Mucosa of gallbladder (tissue), 1 donor: ENCODE data around the gene CDK6. TPM values are rescaled to one million over a fixed set of nuclear protein-coding genes. Genes with fewer than 3 reads are reported as not detected.
A peak's percentile ranks its signal among the peaks of the same experiment; 100 is the strongest.
"Not testable (repeated sequence)": the region's sequence is repeated elsewhere in the genome, so short reads cannot be mapped to it uniquely, and the experiment has no call there.

Source experiments
- DNase-seq: peaks from one replicate; pipeline ENCODE4 v3.0.0-alpha.2; 2020; ENCODE audit warnings: low spot score
- total RNA-seq: library from RNA; stranded (reverse); gene quantifications from one replicate; pipeline ENCODE4 v1.2.1, GENCODE V29; 2021
- donor health status: DM: no; HTN: no; CAD: no.

The CDK6 gene
- total RNA-seq, 1 donor from 2014 or later = 23.6 TPM

DNA sequence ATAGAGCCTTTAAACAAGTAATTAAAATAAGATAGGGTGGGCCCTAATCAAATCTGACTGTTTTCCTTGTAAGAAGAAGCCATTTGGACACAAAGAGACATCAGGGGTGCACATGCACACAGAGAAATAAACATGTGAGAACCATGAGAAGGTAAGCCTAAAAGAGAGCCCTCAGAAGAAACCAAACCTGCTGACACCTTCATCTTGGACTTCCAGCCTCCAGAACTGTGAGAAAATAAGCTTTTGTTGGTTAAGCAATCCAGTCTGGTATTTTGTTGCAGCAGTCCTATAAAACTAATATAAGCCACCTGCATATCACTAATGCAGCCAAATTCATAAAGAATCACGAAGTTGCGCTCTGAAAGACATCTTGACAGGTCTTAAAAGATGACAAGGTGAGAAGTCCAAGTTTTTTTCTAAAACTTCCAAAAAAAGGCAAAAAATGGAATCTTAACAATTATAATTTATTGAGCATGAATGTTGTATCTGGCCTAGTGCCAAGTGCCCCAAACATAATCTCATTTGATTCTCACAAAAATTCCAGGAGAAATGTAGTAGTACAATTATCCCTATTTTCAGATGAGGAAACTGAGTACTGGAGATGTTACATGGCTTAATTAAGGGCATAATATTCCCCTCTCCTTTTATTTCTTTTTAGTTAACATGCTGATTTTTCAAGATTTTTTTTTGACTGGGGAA lies 211.9 kb downstream of the CDK6 start:
- DNase-seq = no peak

DNA sequence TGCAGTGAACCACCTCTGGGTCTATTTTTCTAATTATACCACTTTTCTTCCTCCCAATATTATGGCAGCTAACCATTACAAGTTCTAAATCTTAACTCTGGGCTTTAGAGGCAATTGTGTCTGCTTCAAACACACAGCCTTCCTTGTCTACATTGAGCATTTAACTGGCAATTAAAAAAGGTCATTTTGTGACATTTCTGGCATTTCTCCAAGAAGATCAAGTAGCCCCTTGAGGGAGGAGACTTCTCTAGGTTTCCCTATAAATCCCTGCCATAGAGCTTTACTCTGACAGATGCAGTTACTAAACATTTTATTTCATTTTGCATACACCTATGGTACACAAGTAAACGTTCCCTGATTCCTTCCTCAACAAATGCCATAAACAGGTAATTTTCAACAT lies 212.8 kb downstream of the CDK6 start:
- DNase-seq = no peak

DNA sequence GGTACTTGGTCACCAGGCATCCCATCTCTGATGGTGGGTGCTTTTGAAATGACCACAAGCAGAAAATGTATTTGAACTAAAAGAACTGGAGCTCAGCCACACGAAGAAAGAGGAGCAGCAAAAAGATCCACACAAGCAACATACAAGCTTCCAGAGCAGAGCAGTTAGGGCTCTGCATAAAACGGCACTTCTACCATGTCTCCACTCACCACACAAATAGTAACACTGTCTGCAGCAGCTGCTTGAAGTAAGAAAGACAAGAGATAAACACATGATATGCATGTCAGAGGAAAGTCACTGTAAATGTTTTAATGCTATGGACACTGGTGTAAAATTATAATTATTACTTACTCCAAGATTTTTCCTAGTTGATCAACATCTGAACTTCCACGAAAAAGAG lies 213.7 kb downstream of the CDK6 start:
- no peak for DNase-seq

DNA sequence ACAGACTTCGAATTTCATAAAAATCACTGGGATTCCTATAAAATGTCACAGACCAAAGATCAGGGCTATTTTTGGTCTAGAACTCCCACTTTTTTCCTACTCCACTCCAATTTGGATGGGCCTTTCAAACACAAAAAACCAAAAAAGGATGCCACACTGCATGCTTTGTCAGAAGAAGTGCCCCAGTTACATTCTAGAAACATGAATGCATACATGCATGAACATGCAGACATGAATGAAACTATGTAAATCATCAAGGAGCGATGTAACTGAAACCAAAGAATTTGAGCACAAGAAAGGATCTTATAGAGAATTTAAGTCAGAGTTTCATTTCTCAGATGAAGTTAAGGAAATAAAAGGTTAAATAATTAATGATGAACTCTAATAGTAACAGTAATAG lies 214.3 kb downstream of the CDK6 start:
- no peak for DNase-seq

DNA sequence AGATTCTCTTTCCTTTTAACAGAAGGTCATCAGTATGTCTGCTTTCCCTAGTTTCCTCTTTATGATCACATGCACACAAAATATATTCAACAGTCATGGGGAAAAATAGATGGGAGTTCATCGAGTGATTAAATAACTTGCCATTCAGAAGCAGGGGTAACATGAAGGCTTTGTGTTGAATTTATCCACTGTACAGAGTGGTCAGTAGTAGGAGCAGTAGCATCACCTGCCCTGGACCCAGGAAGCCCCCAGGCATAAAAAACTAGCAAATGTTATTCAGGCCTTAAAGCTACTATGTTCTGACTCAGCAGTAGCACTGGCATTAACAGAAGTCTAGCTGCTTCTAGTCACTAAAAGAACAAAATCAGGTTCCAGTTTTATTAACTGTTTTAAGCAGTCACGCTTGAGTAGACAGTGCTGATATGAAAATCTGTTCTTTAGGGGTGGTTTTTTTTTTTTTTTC lies 214.8 kb downstream of the CDK6 start:
- no peak for DNase-seq

DNA sequence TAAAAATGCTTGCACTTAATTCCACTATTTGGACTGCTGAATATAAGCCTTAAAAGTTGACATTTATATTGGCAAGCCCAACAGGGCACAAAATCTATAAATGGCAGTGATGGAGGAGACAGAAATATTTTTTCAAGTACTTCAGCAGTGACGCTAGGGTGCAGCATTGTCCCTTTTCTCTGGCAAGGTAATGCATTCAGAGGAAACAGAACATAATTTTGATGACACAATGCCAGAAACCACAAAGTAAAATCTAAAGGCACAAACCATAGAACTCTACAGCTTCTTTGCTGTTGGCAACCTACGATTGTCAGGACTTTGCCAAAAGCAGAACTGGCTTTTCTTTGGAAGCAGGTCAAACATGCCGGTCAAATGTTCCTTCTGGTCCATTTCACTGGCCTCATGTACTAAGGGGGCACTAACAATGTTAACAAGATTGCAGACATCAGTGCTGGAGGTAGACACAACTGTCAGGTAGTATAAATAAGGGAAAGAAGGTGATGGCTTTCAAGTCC lies 215.3 kb downstream of the CDK6 start:
- peak; percentile 65 for DNase-seq

DNA sequence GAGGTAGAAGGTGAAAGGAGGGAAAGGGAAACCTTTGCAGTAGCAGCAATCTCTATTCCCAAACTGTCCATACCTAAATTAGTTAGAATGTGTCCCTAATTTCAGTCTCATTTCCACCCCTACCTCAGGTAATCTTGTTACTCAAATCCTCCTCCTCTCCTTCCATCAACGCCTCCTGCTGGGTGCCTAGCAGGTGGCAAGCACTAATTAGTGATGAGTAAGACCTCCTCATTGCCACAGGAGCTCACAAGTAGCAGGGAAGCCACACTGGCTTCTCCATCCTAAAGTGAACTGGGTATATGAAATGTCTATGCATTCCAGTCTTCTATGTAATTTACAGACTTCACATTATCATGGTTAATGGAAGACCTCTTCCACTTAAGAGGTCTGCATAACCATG lies 220.5 kb downstream of the CDK6 start:
- no peak for DNase-seq

DNA sequence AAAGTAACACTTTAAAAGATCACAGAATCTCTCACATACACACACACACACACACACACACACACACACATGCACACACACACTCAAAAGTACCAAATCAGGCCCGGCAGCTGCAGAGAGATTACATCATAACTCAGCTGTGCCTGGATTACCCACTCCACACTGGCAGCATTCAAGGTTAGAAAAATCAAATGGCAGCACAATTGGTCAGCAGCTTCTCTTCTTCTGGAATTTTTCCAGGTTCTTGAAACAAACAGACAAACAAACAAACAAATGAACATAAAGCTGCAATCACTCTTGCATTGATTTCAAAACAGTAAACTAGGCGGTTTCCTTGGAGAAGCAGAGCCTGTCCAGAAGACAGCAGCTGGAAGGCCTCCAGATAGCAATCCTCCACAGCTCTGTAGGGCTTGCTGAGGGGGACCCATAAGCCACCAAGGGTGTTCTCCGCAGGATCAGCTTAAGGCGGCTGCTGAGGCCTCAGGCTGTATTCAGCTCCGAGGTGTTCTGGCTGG lies 221.7 kb downstream of the CDK6 start:
- DNase-seq = no peak

DNA sequence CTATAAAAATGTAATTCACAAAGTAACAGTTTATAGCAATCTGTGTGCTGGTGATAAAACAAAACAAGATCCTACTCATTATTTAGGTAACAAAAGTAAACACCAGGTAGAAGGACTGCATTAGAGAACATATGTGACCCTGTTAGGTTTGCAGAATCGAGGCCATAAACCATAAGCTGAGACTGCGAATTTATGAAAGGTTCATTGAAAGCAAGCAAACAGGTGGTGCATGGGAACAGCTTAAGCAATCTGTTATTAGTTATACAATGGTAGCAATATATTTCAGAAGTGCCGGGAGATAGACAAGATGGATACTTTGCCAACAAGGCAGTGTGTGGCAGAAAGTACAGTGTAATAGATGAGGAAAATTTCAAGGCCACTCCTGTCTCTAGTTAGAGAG lies 222.7 kb downstream of the CDK6 start:
- no peak for DNase-seq

DNA sequence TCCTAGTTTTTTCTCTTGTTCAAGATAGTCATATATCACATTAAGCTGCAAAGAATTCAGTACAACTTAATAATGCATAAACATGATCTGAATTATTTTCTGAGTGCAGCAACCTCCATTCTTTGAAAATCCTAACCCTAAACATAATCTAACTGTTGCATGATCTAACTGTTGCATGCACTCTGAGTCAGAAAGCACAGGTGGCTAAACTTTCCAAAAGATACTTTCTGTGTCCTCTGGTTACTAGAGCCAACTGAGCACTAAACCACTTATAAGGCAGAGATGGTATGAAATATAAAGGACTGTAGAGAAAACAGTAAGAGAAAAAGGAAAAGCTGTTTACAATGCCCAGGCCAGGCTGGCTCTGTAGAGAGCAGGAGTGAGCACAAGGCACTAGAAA lies 223.2 kb downstream of the CDK6 start:
- DNase-seq = no peak

DNA sequence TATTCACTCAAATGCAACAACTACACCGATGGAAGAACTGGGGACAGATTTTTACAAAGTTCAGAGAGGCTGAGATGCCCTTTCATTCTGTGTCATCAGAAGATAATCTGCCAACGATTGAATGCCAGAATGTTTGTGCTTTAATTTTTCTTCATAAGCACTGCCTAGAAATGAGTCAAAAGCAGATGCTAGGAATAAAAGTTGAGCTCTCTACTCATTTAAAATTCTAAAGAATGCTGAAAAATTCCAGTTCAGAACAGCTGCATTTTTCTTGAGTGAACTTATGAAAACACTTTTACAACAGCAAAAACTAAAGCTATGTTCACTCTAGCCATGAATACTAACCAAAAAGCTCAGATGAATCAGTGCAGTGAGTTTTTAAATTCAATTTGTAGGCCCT lies 223.9 kb downstream of the CDK6 start:
- no peak for DNase-seq

DNA sequence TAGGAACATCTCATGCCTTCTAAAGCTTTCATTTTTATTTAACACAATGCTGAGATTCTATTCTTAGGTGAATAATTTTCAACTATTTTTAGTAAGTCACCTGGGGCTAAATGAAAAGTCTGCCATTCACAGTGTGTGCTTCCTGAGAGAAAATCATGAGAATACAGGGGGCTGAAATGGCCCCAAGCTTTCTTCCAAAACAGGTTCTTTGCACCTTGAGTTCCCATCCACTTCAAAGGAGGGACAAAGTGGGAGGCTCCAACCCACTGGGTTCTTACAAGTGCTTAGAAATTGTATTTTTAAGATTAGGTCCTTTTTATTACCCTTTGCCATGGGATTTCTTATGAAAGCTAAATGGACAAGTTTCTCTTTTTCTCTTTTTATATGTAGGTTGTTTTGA lies 224.6 kb downstream of the CDK6 start:
- DNase-seq = no peak

DNA sequence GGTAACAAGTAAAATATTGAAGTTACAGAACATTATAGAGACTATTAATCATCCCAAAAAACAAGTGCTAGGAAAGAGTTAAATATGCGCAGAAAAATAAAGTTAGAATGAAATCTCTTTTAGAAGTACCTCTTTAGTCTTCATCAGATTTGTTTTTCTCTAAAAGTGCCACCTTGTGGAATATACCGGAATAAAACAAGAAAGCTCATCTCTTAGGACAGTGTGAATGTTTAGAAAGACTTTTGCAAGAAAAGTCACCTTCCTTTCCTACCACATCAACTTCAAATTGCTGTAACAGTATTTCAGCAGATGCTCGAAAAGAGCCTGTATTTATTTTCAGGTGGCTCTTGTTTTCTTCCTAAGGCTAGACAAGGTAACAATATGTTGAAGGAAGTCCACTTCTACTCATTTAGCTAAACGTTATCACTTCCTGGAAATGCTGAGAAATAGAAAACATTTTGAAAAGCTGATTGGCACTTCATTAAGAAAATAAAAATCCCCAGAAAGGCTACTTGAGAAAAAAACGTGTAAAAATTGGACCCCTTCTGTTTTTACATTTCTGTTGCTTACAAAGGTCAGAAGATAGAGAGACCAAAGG lies 226.4 kb downstream of the CDK6 start:
- DNase-seq = no peak

DNA sequence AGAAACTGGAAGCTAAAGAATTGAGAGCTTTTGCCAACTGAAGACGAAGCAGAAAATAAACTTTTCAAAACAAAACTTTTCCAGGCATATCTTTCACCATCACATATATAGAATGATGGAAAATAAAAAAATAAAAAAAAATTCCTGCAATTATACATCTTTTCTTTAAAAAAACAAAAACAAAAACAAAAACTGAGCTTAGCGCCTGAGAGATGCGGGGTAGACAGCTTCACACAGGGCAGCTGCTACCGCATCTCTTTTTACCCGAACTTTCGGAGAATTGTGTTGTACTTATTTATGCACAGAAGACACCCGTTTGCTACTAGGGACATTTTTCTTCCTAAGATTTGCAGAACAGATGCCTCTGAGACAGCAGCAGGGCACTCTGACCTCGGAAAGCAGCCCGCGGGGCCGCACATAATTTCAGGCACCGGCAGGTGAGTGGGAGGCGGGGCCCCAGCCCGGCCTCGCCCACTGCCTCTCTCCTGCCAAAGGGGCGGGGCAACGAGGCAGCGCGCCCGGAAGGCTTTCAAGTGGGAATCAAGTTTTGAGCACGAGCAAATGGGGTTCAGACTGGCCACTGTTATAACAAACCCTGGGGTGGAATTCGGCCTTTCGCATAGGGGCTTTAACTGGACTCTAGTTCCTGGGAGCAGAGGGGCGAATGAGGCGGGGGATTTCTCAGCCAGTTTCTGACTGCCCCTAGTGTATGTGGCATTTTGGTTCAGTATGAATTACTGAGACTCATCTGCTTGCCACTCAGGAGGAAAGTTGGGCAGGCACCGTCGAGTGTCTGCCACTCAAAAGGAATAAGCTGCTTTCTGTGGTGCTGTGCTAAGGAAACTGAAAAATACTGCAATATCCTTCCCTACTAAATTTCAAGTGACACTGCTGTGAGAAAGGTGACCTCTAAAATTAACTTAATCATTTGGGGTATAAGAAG lies 227.7 kb downstream of the CDK6 start:
- peak; percentile 27 for DNase-seq

DNA sequence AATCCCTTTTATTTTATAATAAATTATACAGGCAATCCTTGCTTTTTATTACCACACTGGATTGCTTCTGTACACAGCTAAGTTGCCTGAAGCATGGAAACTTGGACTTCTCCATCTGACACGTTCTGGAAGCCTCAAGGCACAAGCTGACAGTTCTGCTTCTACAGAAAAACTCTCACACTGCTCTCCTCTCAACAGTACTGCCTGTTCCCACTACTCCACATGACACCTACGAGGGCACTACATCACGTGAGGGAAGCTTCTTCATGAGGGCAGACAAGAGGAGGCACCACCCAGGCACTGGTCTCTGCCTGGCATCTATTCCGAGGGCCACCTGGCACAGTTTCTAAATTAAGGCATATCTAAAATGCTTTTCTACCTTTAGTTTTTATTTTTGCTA lies 229.4 kb downstream of the CDK6 start:
- no peak for DNase-seq

DNA sequence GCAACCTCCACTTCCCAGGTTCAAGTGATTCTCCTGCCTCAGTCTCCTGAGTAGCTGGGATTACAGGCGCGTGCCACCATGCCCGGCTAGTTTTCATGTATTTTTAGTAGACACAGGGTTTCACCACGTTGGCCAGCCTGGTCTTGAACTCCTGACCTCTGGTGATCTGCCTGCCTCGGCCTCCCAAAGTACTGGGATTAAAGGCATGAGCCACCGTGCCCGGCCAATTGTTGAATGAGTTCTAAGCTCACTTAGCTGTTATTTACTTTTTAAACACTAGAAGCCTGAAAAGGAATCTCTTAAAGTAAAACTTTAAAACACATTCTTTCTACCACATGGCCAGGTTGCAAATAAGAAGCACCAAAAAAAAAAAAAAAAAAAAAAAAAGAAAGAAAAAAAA lies 231.9 kb downstream of the CDK6 start:
- DNase-seq = not testable (repeated sequence)

DNA sequence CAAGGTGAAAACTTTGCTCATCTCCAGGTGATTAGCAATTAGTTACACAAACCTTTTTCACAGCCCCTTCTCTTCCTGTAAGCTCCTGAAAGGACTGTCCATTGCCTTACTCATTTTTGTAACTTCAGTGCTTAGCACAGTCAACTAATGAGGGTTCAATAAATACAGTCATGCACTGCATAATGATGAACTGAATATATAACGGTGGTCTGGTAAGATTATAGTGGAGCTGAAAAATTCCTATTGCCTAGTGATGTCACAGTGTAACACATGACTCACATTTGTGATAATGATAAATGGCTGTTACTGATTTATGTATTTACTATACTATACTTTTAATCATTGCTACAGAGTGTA lies 233.3 kb downstream of the CDK6 start:
- DNase-seq = no peak

DNA sequence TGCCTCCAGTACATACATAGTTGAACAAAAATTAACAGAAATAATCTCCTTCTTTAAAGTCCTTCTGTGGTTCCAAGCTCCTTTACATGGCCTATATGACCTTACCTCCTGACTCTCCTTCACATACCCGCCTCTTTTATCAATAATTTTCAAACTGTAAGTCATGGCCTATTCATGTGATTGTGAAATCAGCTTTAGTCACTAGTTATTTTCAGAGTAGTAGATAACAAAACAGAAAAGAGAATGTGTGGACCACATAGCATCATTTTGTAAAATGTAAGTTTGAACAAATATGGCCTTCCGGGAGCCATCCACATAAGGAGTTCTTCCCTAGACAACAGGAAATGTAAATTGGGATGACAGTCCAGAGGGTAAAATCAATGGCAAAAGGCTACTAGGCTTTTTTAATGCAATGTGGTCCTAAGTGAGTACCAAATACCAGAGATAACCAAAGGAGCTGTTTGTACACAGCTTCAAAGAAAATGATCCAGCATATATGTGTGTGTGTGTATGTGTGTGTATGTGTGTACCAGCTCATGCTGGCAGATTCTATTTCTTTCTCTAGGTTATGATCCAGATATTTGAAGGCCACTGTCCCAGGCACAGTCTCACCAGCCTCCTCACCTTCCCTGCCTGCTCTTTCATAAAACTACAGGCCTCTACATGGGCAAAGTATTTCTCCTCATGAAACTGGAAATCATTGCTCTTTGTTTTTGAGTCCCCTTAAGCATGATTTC lies 233.9 kb downstream of the CDK6 start:
- DNase-seq = no peak

DNA sequence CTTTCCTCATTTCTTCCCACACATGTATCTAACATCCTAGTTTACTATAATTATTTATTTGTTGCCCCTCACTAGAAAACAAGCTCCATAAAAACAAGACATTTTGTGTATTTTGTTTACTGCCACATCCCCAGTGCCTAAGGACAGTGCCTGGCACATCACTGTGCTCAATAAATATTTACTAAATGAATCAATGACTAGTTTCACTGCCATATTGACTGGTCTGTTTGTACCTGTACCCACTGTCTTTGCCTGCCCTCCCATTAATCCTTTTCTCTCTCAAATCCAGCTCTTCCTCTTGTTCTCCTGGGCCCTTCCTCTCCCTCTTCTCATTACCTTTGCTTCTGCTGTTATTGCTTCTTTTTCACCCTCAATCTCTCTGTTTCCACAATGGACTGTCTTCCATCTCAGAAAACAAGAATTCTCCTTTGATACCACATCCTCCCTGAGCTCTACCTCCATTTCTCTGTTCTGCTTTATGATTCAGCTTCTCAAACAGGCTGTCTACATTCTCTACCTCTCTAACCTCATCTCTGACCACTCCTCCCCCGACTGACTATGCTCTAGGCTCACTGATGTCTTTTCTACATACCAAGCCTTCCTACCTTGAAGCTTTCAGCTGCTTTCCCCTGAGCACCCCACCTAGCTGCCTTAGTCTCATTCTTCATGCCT lies 237.9 kb downstream of the CDK6 start:
- DNase-seq = no peak

DNA sequence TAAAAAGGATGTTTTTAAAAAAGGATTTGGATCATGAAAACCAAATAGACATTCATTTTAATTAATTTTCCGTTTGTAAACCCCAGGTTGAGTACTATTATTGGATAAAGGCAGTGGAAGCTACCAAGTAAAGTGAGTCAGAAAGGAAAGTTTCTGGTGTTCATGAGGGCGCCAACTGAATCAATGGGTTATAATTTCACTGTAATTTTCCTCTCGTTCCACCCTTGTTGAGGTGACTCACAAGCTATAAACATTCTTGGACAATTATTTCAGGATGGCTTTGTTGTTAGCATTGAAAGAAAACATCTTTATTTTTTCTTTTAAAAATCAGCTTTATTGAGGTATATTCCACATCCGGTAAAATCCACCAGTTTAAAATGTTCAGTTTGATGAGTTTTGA lies 241.1 kb downstream of the CDK6 start:
- no peak for DNase-seq

DNA sequence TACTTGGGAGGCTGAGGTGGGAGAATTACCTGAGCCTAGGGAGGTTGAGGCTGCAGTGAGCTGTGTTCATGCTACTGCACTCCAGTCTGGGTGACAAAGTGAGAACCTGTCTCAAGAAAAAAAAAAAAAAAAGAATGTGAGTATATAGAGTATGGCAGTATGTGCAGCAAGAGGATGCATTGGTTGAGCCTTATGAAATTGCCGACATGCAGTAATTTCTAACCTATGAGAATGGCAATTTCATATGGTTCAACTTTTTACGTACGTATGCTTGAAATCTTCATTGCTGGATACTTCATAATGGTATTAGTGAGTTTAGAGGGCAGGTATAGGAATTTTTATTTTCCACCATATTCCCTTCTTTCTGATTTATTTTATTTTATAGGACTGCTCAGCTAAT lies 241.6 kb downstream of the CDK6 start:
- DNase-seq = no peak
